Muscle of arm (tissue), 14 donors: ENCODE measurements around the gene RPP25L. TPM values are rescaled to one million over a fixed set of nuclear protein-coding genes. Genes with fewer than 3 reads are reported as not detected.

Experiments
- DNase-seq: peaks from one replicate; pipeline ENCODE4 v3.0.0-alpha.2; 2013
- long read RNA-seq, 11 donors: transcript quantifications; one replicate each; lab custom pipeline, GENCODE V29; 2026
- polyA plus RNA-seq, 12 donors: library from polyadenylated mRNA; unstranded; fragments of 120-200 nt; gene quantifications; one replicate each; pipeline ENCODE4 v1.2.1, GENCODE V29; 2013; ENCODE audit not compliant: insufficient read length in 12 of 12

Gene RPP25L, protein sequence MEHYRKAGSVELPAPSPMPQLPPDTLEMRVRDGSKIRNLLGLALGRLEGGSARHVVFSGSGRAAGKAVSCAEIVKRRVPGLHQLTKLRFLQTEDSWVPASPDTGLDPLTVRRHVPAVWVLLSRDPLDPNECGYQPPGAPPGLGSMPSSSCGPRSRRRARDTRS
- 10 to 100 TPM in 11 of 12 donors, not detected in 1; 11.1 to 27.4 (median 17.9) TPM for polyA plus RNA-seq
- long read RNA-seq, donor 1, transcript RPP25L-202 (2 exons, 888 nt): major isoform, 27 of 29 reads
- long read RNA-seq, donor 1, partial matches to known transcripts: 0 of 29 reads
- long read RNA-seq, donor 1, other reads (novel, unspliced or antisense): 0 of 29 reads
- long read RNA-seq, donor 2, transcript RPP25L-202 (2 exons, 888 nt): major isoform, 13 of 16 reads
- long read RNA-seq, donor 2, partial matches to known transcripts: 0 of 16 reads
- long read RNA-seq, donor 2, other reads (novel, unspliced or antisense): 0 of 16 reads
- long read RNA-seq, donor 3, transcript RPP25L-202 (2 exons, 888 nt): major isoform, 11 of 14 reads
- long read RNA-seq, donor 3, partial matches to known transcripts: 0 of 14 reads
- long read RNA-seq, donor 3, other reads (novel, unspliced or antisense): 0 of 14 reads
- long read RNA-seq, donor 4, transcript RPP25L-202 (2 exons, 888 nt): major isoform, 11 of 11 reads
- long read RNA-seq, donor 4, partial matches to known transcripts: 0 of 11 reads
- long read RNA-seq, donor 4, other reads (novel, unspliced or antisense): 0 of 11 reads
- long read RNA-seq, donor 5: 0 reads
- long read RNA-seq, donor 6, transcript RPP25L-202 (2 exons, 888 nt): major isoform, 16 of 18 reads
- long read RNA-seq, donor 6, partial matches to known transcripts: 0 of 18 reads
- long read RNA-seq, donor 6, other reads (novel, unspliced or antisense): 0 of 18 reads
- long read RNA-seq, donor 7, transcript RPP25L-202 (2 exons, 888 nt): major isoform, 9 of 9 reads
- long read RNA-seq, donor 7, partial matches to known transcripts: 0 of 9 reads
- long read RNA-seq, donor 7, other reads (novel, unspliced or antisense): 0 of 9 reads
- long read RNA-seq, donor 8, transcript RPP25L-202 (2 exons, 888 nt): major isoform, 25 of 27 reads
- long read RNA-seq, donor 8, partial matches to known transcripts: 0 of 27 reads
- long read RNA-seq, donor 8, other reads (novel, unspliced or antisense): 0 of 27 reads
- long read RNA-seq, donor 9, transcript RPP25L-202 (2 exons, 888 nt): major isoform, 11 of 11 reads
- long read RNA-seq, donor 9, partial matches to known transcripts: 0 of 11 reads
- long read RNA-seq, donor 9, other reads (novel, unspliced or antisense): 0 of 11 reads
- long read RNA-seq, donor 10, transcript RPP25L-202 (2 exons, 888 nt): major isoform, 21 of 25 reads
- long read RNA-seq, donor 10, partial matches to known transcripts: 0 of 25 reads
- long read RNA-seq, donor 10, other reads (novel, unspliced or antisense): 0 of 25 reads
- long read RNA-seq, donor 11, transcript RPP25L-202 (2 exons, 888 nt): major isoform, 21 of 23 reads
- long read RNA-seq, donor 11, partial matches to known transcripts: 0 of 23 reads
- long read RNA-seq, donor 11, other reads (novel, unspliced or antisense): 0 of 23 reads

DNA sequence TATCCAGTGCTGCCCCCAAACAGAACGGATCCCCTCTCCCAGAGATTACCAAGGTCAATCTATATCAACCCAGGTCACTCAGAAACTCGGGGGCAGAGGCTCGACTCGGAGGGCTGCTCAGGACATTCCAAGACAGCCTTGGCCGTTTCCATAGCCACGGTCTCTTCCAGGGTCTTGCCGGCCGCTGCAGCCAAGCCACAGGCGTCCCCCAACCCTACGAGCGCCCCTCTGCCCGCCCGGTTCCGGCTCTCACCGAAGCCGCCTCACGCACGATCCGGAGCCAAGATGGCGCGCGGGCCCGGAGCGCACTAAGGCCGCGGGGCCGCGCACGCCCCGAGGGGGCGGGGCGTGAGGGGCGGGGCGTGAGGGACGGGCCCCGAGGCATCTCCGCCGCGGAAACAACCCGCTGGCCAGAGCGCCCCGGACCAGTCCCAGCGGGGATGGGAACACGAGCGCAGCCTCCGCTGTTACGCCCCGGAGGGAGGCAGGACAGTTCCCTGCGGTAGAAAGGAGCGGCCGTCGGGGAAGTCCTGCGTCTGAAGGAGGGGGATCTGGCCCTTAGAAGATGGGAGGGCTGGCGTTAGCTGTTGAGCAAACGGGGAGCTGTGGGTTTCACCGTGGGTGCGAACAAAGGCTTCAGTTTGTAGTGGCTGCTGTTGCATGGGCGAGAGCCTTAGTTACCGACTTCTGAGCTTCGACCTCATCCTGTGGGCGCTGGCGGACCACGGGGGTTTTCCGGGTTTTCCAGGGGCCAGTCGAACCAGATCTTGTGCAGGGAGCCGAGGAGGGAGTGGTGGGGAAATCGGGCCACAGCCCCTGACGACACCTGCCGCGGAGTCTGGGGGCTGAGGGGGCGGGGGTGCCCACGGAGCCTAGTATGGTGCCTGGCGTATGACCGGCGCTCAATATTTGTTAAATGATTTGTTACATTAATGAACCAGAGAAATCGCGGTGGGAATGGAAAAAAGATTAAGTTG lies at the start of gene RPP25L:
Gene RPP25L, minus strand, starts transcription at position 287 of the 977 bp plus-strand sequence. CDS start 801 bp downstream, outside the sequence.
- peak; percentile 90 for DNase-seq

- no peak for DNase-seq
Observed at GRCh38 chr9:34659592-34660253, 47.8 kb upstream of the RPP25L start.

DNA sequence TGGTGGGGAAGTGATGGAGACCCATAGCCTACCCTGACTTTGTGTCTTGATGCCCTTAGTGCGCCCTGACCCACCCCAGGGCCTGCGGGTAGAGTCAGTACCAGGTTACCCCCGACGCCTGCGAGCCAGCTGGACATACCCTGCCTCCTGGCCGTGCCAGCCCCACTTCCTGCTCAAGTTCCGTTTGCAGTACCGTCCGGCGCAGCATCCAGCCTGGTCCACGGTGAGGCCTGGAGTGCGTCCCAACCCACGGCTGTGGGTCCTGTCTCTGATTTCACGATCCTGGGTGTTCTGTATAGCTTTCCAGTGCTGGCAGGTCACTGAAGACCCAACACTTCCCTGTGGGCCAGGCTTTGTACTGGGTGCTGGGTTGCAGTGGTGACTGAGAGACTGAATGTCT lies 46.6 kb upstream of the RPP25L start:
- DNase-seq: no peak

GRCh38 chr9:34656992-34657391 lies 45.1 kb upstream of the RPP25L start:
- DNase-seq: no peak

DNA sequence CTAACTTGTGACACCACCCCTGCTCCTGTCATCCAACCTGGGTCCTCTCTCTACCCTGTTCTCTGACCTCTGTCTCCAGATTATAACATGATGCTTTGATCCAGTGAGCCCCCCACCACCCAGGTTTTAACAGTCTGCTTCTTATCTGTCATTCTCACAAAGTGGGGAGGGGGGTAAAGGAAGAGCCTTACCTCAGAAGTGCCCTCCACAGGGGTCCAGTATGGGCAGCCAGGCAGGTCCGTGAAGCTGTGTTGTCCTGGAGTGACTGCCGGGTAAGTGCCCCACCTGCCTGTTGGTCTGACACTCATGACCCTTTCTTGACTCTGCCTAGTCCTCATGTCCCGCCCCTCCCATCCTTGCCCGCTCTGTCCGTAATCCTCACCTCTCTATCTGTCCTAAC lies 43.5 kb upstream of the RPP25L start:
- DNase-seq: no peak

GRCh38 chr9:34654323-34655051 lies 42.6 kb upstream of the RPP25L start:
- DNase-seq: peak; percentile 84

- peak; percentile 77 for DNase-seq
Observed at GRCh38 chr9:34653151-34654072, 41.5 kb upstream of the RPP25L start.

GRCh38 chr9:34652602-34653000 lies 40.7 kb upstream of the RPP25L start:
- no peak for DNase-seq

GRCh38 chr9:34651876-34652601 lies 40.1 kb upstream of the RPP25L start, which contains the start of gene IL11RA:
TSS of gene IL11RA (plus strand) at chr9:34652185. CDS start at chr9:34655218, 3,033 bp downstream.
- DNase-seq: peak; percentile 89

DNA sequence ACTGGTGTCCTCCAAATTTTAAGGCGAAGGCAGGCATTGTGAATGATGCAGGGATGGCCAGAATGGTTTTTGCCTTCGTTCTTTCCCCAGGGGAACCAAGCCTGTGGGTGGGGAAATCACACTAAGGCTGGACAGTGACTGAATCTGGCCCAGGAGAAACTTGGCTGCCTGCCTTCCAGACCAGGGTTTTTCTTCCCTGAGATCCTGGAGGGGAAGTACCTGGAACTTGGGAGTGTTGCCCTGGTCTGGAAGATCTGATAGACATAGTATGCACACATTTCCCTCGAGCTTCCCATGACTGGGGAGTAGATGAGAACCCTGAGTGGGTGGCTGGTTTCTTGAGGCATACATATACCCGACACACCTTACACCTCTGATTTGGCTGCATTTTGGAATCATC lies 39.4 kb upstream of the RPP25L start:
- DNase-seq: no peak

DNA sequence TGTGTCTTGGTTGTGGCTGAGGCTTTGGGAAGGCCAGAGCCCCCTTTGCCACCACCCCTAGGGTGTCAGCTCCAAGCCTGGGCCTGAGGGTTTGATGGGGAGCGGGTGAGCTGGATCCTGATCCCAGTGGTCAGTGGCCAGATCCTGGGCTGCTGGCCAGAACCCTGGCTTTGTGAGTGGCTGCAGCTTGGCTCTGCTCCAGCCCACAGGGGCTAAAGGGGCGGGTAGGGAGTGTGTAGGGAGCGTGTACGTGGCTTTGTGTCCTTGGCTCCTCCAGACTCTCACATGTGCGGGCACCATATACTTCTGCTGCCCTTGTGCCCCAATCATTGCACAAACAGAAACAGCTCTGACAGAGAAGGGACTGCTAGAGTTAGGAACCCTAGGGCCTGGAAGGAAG lies 38.9 kb upstream of the RPP25L start:
- DNase-seq: no peak

- DNase-seq: no peak
Observed at GRCh38 chr9:34648673-34649072, 36.8 kb upstream of the RPP25L start.

GRCh38 chr9:34647651-34648050 lies 35.8 kb upstream of the RPP25L start:
- DNase-seq: no peak

DNA sequence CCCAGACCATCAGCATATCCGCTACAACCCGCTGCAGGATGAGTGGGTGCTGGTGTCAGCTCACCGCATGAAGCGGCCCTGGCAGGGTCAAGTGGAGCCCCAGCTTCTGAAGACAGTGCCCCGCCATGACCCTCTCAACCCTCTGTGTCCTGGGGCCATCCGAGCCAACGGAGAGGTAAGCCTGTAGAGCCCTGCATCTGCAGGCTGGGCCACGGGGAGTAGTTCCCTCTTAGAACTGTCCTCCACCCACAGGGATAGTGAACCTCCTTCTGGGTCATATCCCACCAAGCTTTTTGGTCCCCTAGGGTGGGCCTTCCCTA lies 35.1 kb upstream of the RPP25L start:
- no peak for DNase-seq

DNA sequence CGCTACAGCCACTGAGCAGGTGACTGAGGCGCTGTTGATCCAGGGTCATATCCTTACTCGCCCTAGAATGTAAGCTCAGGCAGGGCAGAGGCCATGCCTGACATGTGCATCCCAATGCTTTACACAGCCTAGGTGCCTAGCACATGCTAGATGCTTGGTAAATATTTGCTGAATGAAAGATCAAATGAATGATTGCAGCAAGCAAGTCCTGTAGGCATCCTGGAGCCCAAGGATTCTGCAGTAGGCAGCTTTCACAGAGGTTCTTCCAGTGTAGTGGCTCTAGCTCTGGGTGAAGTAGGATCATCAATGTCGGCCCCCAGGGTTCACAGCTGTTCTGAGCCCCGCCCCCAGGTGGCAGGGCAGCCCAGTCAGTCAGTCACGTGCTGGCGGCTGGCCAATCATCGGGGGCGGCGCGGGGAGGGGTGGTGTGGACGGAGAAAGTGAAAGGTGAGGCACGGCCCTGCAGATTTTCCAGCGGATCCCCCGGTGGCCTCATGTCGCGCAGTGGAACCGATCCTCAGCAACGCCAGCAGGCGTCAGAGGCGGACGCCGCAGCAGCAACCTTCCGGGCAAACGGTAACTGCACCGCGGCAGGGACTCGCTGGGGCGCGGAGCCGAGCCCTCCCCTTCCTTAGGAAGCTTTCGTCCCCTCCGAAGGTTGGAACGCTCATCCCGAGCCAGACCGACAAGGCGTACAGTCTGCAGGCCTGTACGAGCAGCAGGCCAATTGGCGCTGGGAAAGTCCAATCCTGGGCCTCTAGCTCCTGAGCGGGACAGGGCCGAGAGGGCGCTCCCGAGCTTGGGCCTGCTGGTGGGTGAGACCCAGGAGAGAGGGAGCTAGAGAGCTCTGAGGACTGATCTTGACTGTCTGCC lies 34.5 kb upstream of the RPP25L start, which contains the start of gene GALT:
Gene GALT, plus strand, starts transcription at position 465 of the 873 bp plus-strand sequence. Its CDS starts 30 bp downstream, at position 495.
- DNase-seq: peak; percentile 88
